Gastroesophageal sphincter (tissue), 4 donors: ENCODE results near the gene AMACR. TPM values are rescaled to one million over a fixed set of nuclear protein-coding genes. Genes with fewer than 3 reads are reported as not detected.

Experiments used
- ATAC-seq: fragments of 150-250 bp; one replicate; pipeline ENCODE4 v1.9.1; 2016; ENCODE audit warnings: mild to moderate bottlenecking, moderate library complexity
- H3K27ac ChIP-seq, 4 donors: fragments of 200-600 bp; sonication (generic) in 3 of 4; 1 replicate in 3 of 4; 2 replicates in 1 of 4; pipeline ENCODE4 v1.5.1; 2016 to 2019
- H3K27me3 ChIP-seq: fragments of 200-600 bp; sonication (generic); one replicate; pipeline ENCODE4 v1.5.1; 2019
- H3K36me3 ChIP-seq, 2 donors: fragments of 200-600 bp; sonication (generic); one replicate each; pipeline ENCODE4 v1.5.1; 2019; ENCODE audit warnings: control low read depth in 1 of 2
- H3K4me1 ChIP-seq, 3 donors: fragments of 200-600 bp; sonication (generic); 1 replicate in 2 of 3; 2 replicates in 1 of 3; pipeline ENCODE4 v1.5.1; 2016 to 2019; ENCODE audit warnings: control low read depth in 2 of 3
- H3K4me3 ChIP-seq, 2 donors: fragments of 200-600 bp; sonication (generic); one replicate each; pipeline ENCODE4 v1.5.1; 2019; ENCODE audit warnings: mild to moderate bottlenecking in 1 of 2, moderate library complexity in 1 of 2
- H3K9me3 ChIP-seq, 3 donors: fragments of 200-600 bp; sonication (generic); one replicate each; pipeline ENCODE4 v1.5.1; 2017 to 2019; ENCODE audit warnings: control low read depth in 2 of 3
- CTCF ChIP-seq, 4 experiments: fragments of 200-600 bp in 2 of 4; fragments of 450-650 bp in 2 of 4; sonication (generic) in 1 of 4; IDR thresholded peaks; one replicate each; pipeline ENCODE4 v1.5.1; 2017 to 2019; ENCODE audit warnings: antibody characterized with exemption in 4 of 4, mild to moderate bottlenecking in 2 of 4, moderate library complexity in 2 of 4
- EP300 ChIP-seq: sonication (generic); formaldehyde crosslinking; IDR thresholded peaks from one replicate; pipeline ENCODE4 v1.6.1; 2017; ENCODE audit warnings: antibody characterized with exemption, mild to moderate bottlenecking
- POLR2A ChIP-seq, 2 donors: fragments of 450-650 bp; IDR thresholded peaks; one replicate each; pipeline ENCODE4 v1.6.1; 2017; ENCODE audit warnings: antibody characterized with exemption in 2 of 2, mild to moderate bottlenecking in 2 of 2, moderate library complexity in 1 of 2
- POLR2AphosphoS5 ChIP-seq: sonication (generic); formaldehyde crosslinking; IDR thresholded peaks from one replicate; pipeline ENCODE4 v1.6.1; 2017; ENCODE audit warnings: antibody characterized with exemption
- WGBS, 2 donors: methylation state at CpG; one replicate each; pipeline ENCODE4 v1.1.5; 2018; ENCODE audit warnings: low coverage in 1 of 2; 5-methylcytosine and 5-hydroxymethylcytosine counted together
- total RNA-seq, 4 donors: library from RNA; depleted of rRNA; stranded (reverse); fragments of >200 nt; gene quantifications; one replicate each; pipeline ENCODE4 v1.1.0, GENCODE V29; 2016

Gene AMACR
- total RNA-seq, 4 donors from 2014 or later: 11.4 to 24.1 (median 16.3) TPM

GRCh38 chr5:33984178-33984577 is 23.7 kb downstream of the AMACR start:
- no peaks in the 10 kb centered on the region for H3K9me3 ChIP-seq
- H3K27ac ChIP-seq: no peak overlapping the region
- no peak overlapping the region for H3K4me3 ChIP-seq
- H3K27me3 ChIP-seq: no peaks in the 10 kb centered on the region
- no peaks in the 10 kb centered on the region for H3K4me1 ChIP-seq
- TF ChIP-seq POLR2A (IDR thresholded peaks at IDR 0.05) (no peak), CTCF (IDR thresholded peaks at IDR 0.05) (no peak), POLR2AphosphoS5 (no peak), EP300 (no peak)
- H3K36me3 ChIP-seq: peaks cover 0 to 30% of the 10 kb centered on the region in 2 donors
- ATAC-seq: no peak
- WGBS, 2 donors: 80 to 93% methylated on average over 1 to 13 of the region's 15 CpGs

GRCh38 chr5:33981408-33982162 is 26.3 kb downstream of the AMACR start:
- TF ChIP-seq EP300 (no peak), CTCF (IDR thresholded peaks at IDR 0.05) (no peak), POLR2AphosphoS5 (no peak), POLR2A (IDR thresholded peaks at IDR 0.05) (no peak)
- WGBS, 2 donors: 74 to 75% methylated on average over 2 to 8 of the region's 8 CpGs
- H3K4me3 ChIP-seq: no peak overlapping the region
- H3K4me1 ChIP-seq: no peaks in the 10 kb centered on the region
- H3K36me3 ChIP-seq: peaks cover 0 to 4% of the 10 kb centered on the region in 2 donors
- no peaks in the 10 kb centered on the region for H3K9me3 ChIP-seq
- H3K27ac ChIP-seq: no peak overlapping the region
- no peak for ATAC-seq
- H3K27me3 ChIP-seq: no peaks in the 10 kb centered on the region

- Histone ChIP-seq H3K27ac (no peak overlapping the region), H3K4me1 (peaks cover 0 to 14% (median 5%) of the 10 kb centered on the region in 3 donors), H3K4me3 (no peak overlapping the region), H3K36me3 (no peaks in the 10 kb centered on the region), H3K27me3 (no peaks in the 10 kb centered on the region), H3K9me3 (no peaks in the 10 kb centered on the region)
- WGBS, 2 donors: 86 to 94% methylated on average over 3 of the region's 3 CpGs
- TF ChIP-seq CTCF (IDR thresholded peaks at IDR 0.05) (no peak), EP300 (no peak), POLR2A (IDR thresholded peaks at IDR 0.05) (no peak), POLR2AphosphoS5 (no peak)
- no peak for ATAC-seq
These were observed 27.8 kb downstream of the AMACR start for GRCh38 chr5:33980030-33980429.

GRCh38 chr5:33978306-33978705 is 29.5 kb downstream of the AMACR start:
- WGBS, 2 donors: 75 to 83% methylated on average over 1 of the region's 1 CpG
- H3K27me3 ChIP-seq: no peaks in the 10 kb centered on the region

More at GRCh38 chr5:33978306-33978705, 29.5 kb downstream of the AMACR start:
- H3K9me3 ChIP-seq: no peaks in the 10 kb centered on the region
- no peak for TF ChIP-seq CTCF (IDR thresholded peaks at IDR 0.05)
- TF ChIP-seq POLR2A (IDR thresholded peaks at IDR 0.05): no peak
- no peak for TF ChIP-seq POLR2AphosphoS5
- no peak for TF ChIP-seq EP300
- peaks cover 0 to 15% (median 5%) of the 10 kb centered on the region in 3 donors for H3K4me1 ChIP-seq
- no peak overlapping the region for H3K4me3 ChIP-seq
- no peak for ATAC-seq
- H3K27ac ChIP-seq: no peak overlapping the region
- no peaks in the 10 kb centered on the region for H3K36me3 ChIP-seq
